ENCODE data around the gene R3HDM4.
A peak's percentile ranks its signal among the peaks of the same experiment; 100 is the strongest.
"Not testable (repeated sequence)": the region's sequence is repeated elsewhere in the genome, so short reads cannot be mapped to it uniquely, and the experiment has no call there.

Gene R3HDM4

DNA sequence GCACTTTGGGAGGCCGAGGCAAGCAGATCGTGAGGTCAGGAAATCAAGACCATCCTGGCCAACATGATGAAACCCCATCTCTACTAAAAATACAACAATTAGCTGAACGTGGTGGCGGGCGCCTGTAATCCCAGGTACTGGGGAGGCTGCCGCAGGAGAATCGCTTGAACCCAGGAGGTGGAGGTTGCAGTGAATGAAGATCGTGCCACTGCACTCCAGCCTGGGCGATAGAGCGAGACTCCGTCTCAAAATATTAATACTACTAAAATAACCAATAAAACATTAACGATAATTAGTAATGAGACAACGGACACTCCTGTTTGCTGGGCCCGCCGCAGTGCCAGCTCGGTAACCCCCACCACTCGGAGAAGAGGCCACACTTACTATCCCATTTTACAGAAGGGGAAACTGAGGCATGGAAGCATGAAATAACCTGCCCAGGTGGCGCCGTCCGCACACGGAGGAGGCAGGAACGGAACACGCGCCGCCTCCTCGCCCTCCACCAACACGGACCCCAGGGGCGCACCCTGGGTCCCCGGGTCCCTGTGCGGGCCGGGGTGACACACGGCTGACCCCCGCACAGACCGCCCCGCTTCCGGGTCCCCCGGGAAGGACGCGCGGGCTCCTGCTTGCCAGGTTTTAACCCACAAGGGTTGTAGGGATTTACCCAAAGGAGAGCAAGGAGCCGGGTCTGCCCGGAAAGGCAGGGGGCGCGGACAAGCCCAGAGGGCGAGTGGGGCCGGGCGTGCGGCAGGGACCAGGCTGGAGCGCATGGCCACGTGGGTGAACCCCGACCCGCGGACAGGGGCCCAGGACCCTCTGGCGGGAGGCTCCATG, 1.6 kb downstream of the R3HDM4 start:
- no peak for DNase-seq

DNA sequence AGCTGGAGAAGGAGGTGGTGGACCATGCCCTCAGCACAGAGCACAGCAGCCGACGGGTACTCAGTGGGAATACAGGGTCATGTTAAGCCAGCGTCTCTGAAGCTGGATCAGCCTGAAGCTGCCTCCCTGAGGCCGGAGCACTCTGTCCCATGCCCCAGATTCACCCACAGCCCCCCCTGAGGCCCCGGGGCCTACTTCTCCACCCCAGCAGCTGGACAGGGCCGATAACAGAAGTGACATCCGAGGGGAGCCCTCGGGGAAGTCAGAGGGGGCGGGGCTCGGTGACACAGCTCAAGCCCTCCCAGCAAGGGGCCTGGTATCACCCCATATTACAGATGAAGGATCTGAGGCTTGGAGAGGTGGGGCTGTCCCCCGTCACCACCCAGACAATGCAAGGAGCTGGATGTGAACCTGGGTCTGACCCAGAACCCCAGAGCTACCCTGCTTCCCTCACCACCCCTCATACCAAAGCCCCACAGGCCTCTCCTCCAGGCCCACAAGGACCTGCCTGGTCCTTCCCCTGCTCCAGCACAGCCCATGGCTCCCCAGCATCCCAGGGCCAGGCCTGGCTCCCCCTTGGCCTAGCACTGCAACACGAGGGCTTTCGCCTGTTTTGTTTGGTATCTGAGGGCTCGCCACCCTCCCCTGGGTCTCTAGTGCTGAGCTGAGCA, 5.7 kb downstream of the R3HDM4 start:
- DNase-seq = no peak

DNA sequence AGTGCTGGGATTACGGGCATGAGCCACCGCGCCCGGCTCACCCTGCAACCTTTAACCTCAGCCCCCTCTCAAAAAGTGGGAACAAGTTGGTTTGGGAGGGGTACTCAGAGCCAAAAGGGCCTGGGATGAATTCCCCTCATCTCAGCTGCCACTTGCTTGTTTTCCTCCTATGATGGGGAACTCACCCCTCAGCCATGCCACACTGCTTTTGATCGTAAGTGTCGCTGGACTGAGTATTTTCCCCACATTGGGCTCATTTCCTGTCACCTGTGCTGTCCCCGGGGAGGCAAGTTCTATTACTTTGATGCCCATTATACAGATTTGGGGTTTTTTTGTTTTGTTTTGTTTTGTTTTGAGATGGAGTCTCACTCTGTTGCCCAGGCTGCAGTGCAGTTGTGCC, 6.5 kb downstream of the R3HDM4 start:
- no peak for DNase-seq

DNA sequence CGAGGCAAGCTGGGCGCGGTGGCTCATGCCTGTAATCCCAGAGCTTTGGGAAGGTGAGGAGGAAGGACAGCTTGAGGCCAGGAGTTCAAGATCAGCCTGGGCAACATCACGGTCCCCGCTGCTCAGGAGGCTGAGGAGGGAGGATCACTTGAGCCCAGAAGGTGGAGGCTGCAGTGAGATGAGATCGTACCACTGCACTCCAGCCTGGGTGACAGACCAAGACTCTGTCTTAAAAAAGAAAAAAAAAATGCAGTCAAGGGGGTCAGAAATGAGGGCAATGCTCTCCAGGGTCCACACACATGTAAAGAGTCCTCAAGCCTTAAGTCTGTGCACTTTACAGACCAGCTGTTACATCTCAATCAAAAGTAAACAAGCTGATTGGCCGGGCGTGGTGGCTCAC, 8.5 kb downstream of the R3HDM4 start:
- no peak for DNase-seq

DNA sequence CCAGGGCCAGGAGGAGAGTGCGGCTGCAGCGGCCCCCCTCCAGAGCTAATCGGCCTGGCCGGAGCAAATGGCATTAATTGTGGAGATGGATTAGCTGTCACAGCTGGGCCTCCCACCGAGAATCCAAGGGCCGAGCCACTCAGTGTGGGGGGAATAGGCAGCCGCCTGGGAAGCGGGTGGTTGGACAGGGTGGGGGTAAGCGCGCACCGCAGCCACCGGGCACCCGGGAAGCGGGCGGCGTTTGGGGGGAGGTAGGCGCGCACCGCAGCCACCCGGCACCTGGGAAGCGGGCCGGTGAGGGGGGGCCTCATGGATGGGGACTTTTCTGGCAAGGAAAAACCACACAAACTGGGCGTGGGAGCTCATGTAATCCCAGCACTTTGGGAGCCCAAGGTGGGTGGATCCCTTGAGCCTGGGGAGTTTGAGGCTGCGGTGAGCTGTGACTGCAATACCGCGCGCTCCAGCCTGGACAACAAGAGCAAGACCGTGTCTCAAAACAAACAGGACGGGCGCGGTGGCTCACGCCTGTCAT, 9.7 kb downstream of the R3HDM4 start:
- DNase-seq = no peak

DNA sequence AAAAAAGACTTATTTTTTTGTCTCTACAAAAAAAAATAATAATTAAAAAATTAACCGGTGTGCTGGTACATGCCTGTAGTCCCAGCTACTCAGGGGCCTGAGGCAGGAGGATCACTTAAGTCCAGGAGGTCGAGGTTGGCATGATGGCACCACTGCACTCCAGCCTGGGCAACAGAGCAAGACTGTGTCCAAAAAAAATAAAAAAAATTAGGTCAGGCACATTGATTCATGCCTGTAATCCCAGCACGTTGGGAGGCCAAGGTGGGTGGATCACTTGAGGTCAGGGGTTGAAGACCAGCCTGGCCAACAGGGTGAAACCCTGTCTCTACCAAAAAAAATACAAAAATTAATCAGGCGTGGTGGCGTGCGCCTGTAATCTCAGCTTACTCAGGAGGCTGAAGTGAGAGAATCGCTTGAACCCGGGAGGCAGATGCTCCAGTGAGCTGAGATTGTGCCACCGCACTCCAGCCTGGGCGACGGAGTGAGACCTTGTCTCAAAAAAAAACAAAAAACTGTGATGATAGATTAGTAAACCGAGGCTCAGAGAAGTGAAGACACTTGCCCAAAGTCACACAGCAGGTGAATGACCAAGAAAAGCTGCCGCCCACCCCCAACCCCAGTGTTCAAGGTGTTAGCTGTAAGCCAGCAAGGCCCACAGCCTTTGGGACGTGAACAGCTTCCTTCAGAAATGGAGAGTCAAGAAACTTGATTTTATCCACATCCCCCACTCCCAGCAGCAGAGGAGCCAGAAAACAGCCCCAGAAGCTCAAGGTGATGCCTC, 10.4 kb downstream of the R3HDM4 start:
- no peak for DNase-seq

DNA sequence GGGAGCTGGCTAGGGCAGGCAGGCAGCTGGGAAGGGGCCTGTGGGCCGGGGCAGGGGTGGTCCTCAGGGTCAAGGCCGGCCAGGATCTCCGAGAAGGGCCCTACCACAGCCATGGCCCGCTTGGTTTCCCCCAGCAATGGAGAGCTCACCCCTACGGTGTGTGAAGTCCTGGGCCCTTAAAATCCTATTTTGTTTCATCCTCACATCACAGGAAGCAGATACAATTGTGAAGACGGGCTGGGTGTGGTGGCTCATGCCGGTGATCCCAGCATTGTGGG, 11.0 kb downstream of the R3HDM4 start:
- DNase-seq = no peak

DNA sequence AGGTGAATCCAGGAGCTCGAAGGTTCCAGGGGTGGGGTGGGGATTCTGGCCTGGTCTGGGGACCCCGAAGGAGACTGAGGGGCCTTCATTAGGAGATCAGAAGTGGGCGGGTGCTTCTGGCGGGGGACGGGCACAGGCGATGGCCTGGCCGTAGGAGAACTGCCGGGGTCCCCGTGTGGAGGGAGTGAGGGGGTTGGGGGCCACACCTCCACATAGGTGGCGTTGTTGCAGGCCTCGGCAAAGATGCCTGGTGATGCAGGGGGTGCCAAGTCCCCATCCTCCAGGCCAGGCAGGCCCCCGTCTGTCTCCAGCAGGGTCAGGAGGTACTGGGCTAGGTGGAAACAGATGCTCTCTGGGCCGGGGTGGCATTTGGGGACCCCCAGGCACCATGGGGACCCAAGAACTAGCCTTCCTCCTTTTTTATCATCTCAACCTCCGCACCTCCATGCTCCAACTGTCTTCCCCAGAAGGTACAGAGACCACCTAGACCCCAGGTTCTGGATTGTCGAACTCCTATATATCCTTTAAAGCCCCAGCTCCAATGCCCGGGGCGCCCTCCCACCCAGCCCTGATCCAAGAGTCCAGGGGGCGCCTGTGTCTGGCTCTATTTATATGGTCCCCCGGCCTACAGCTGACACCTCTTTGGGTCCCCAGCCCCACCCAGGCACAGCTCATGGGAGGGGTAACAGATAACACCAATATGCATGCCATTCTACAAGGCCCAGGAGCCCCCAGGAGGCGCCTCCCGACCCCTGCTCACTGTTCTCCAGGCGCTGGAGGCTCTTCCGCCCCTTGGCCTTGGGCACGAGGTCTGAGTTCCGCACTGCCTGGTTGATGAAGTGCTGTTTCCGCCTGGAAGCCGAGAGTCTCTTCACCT, 11.6 kb downstream of the R3HDM4 start:
- DNase-seq = no peak

DNA sequence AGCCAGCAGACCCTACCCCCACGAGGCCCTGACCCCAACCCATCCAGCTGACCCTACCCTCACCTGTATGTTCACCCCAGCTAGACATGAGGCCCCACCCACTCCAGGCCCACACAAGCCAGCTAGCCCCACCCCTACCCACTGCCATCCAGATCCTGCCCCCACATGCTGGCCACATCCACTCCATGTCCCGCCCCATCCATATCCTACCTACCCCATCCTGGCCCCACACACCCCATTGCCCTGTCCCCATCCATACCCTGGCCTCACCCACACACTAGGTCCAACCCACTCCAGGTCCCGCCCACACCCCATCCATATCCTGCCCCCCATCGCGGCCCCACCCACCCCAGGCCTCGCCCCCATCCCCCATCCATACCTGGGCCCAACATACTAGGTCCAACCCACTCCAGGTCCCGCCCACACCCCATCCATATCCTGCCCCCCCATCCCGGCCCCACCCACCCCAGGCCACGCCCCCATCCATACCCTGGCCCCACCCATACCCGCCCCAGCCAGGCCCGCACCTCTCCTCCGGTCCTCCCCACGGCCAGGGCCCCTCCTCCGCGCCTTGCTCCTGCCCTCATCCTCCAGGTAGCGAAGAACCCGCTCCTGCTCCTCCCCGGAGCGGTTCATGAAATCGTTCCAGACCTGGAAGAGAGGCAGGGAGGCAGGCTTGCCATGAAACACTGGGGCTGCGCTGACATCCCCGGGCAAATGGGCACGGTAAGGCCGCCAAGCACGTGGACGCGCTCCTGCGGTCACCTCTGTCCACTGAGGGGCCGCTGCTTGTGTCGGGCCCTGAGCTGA, 12.5 kb downstream of the R3HDM4 start:
- DNase-seq = no peak

DNA sequence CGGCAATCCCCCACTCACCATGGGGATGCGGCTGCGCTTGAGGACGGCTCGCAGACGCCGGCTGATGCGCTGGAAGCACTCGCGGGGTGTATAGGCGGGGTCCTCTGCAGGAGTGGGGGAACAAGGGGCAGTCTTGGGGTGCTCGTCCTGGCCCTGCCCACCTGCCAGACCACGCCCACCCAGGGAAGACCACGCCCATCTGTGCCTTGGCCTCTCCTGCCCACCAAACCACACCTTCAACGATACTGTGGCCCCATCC, 13.0 kb downstream of the R3HDM4 start:
- DNase-seq = no peak

DNA sequence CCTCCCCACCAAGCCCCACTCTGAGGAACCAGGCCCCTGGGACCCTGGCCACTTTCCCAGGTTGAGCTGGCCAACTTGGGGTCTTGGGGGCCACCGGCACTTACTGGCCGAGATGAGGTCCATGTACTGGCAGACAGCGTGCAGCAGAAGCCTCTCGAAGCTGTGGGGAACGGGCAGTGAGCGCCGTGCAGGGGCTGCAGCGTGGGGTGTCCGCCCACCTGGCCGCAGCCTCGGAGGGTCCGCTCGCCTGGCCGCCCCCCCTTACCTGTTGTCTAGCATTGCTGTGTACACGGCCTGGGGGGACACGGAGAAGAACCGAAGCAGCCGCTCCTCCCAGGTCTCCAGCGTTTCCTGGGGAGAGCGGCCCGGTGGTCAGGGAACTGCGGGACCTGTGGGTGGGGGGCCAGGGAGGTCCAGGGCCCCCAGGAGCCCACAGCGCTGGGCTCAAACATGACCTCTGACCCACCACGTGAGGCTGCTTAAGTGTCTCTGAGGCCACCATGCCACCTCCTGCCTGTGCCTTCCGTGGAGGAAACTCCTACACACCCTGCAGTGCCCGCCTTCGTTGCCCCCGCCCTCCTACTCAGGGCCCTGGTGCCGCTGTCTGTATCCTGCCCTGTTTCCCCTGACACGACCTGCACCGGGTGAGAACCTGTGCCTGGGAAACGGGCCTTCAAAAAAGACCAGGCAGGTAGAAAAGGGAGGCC, 13.5 kb downstream of the R3HDM4 start:
- no peak for DNase-seq

DNA sequence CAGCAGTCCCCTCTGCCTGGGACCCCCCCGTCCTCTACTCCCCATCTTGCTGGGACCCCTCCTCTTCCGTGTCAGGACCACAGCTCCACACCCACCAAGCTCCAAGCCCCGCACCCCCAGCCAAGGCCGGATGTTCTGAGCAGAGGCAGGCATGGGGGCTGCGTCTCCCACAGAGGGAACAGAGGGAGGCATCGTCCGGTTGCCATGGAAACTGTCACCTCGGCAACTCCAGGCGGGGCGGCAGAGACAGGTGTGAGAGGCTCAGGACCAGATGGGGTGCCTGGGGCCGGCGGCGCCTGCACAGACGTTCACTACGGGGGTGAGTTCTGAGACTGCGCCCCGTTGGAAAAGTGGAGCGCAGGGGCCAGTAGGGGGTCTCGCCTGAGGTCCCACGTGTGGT, 14.4 kb downstream of the R3HDM4 start:
- peak; percentile 74 for DNase-seq

DNA sequence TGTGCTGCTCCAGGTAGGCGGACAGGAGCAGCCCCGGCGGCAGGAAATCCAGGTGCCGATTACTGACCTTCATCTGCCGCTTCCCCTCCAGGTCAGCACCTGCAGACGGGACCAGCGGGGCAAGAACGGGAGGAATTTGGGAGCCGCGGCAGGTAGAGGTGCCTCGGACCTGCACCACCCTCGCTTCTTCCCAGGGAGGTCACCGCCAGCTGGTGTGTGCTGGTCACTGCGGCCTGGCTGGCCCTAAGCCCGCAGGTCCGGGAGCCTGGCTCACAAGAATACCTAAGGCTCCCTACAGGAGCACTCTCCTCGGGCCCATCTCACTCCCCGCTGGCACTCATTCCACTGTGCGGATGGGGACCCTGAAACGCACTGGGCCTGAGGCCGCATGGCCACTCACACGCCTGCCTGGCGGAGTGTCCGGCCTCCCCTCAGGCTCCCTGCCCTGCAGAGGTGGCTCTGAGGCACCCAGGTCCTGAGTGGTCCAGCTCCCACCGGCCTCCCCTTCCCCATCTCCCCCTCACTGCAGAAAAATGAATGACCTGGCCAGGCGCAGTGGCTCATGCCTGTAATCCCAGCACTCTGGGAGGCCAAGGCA, 15.5 kb downstream of the R3HDM4 start:
- no peak for DNase-seq

DNA sequence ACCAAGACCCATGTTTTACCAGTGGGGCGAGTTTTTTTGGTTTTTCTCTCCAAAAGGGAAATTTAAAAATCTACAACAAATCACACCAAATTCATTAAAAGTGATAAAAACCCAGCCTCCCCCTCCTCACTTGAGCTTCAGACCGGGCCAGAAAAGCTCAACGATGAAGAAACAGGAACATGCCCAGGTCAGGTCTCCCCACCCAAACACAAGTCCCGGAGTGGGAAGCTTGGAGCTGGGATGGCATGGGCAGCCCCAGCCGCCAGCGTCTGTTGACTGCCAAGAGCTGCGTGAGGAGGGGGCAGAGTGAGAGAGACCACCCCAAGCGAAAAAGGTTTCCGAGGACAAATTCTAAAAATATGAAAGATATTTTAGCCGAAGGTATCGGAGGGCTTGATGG, 16.0 kb downstream of the R3HDM4 start:
- DNase-seq = no peak

DNA sequence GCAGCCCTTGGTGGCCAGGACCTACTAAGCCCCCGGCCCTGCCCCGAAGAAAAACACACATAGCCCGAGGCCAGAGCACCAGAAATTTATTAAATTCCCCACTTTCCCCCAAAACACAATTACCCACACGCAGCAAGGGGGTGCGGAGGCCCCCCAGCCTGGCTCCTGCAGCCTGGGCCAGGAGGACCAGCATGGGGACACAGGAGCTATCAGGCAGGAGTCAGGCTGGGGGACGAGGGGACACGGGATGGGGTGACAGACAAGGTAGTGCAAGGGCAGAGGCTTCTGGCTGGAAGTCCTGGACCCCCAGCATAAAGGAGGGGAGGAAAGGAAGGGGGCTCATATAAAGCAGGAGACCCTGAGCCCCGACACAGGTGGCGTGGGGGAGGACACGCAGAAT, 16.6 kb downstream of the R3HDM4 start:
- DNase-seq = no peak

DNA sequence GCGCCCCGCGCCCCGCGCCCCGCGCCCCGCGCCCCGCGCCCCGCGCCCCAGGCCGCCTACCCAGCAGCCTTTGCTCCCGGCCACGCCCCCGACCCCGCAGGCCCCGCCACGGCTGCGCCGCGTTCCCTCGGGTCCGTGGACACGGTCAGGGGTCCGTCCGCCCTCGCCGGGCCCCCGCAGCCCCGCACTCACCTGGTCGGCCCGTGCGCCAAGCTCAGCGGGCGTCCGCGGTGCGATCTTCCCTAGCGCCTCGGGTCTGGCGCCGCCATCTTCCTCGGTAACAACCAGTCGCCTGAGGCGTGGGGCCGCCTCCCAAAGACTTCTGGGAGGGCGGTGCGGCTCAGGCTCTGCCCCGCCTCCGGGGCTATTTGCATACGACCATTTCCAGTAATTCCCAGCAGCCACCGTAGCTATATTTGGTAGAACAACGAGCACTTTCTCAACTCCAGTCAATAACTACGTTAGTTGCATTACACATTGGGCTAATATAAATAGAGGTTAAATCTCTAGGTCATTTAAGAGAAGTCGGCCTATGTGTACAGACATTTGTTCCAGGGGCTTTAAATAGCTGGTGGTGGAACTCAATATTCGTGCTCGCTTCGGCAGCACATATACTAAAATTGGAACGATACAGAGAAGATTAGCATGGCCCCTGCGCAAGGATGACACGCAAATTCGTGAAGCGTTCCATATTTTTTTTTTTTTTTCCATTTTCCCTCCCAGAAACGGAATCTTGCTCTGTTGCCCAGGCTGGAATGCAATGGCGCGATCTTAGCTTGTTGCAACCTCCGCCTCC, 19.9 kb downstream of the R3HDM4 start, which contains the start of the genes MED16 and RNU6-9:
Gene MED16, minus strand, starts transcription at position 294 of the 796 bp plus-strand sequence. CDS start 2,056 bp downstream, outside the sequence.
Gene RNU6-9, plus strand, starts transcription at position 591 of the 796 bp plus-strand sequence.
- DNase-seq = peak; percentile 90

DNA sequence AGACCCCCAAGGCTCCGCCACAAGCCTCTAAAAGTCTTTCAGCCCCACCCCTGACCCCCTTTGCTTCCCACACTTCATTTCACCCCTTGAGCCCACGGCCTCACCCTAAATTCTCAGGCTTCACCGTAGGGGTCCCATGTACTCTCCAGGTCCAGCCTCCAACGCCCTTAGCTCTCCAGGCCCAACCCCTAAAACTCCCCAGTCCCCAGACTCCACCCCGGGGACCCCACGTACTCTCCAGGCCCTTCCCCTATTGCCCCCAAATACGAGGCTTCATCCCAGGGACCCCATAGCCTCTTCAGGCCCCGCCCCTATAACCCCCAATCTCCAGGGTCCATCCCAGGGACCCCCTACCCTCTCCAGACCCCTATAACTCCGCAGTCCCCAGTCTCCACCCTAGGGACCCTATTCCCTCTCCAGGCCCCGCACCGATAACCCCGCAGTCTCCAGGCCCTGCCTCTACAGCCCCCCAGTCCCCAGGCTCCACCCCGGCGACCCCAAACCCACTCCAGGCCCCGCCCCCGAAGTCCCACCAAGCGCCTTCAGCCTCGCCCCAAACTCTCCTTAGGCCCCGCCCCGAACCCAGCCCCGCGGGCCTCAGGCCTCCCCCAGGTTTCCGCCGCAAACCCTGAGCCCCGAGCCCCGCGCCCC, 20.7 kb downstream of the R3HDM4 start:
- no peak for DNase-seq

DNA sequence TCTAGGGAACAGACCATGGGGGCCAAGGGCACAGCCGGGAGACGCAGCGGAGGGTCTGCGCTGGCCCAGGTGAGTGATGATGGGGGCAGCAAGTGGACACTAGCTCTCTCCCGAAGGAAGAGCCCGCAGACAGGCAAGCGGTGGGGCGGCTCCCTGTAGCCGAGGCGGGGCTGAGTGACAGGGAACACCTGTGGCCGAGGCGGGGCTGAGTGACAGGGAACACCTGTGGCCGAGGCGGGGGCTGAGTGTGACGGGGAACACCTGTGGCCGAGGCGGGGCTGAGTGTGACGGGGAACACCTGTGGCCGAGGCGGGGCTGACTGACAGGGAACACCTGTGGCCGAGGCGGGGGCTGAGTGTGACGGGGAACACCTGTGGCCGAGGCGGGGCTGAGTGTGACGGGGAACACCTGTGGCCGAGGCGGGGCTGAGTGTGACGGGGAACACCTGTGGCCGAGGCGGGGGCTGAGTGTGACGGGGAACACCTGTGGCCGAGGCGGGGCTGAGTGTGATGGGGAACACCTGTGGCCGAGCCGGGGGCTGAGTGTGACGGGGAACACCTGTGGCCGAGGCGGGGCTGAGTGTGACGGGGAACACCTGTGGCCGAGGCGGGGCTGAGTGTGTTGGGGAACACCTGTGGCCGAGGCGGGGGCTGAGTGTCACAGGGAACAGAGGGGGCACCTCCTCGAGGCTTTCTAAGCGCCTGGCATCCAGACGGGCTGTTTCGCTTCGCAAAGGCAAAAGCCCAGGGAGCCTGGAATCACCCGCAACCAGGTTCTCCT, 21.4 kb downstream of the R3HDM4 start:
- DNase-seq = not testable (repeated sequence)

DNA sequence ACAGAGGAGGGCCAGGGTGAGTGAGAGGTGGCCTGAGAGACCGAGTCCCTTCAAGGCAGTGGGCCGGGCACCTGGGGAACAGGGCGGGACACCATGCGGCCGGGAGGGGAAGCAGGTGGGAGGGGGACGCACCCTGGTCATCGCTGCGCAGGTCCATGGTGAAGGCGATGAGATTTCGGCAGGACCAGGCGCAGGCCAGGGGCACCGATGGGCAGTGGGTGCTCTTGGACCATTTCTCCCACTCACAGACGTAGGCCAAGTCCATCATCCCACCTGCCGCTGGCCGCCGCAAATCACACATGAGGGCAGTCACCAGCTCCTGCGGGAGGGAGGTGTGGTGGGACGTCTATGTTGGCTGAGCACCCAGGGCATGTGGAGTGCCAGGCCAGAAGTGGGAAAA, 22.2 kb downstream of the R3HDM4 start:
- no peak for DNase-seq

Measured in NCI-H1105 (cell line).